NCI-H2227 treated with DMSO at 0.1 percent for 48 hours (cell line): ENCODE data around the gene MRPL21.

Experiments
- DNase-seq: peaks from one replicate; lab custom pipeline; 2025; lab: John Stamatoyannopoulos, UW

The MRPL21 gene

DNA sequence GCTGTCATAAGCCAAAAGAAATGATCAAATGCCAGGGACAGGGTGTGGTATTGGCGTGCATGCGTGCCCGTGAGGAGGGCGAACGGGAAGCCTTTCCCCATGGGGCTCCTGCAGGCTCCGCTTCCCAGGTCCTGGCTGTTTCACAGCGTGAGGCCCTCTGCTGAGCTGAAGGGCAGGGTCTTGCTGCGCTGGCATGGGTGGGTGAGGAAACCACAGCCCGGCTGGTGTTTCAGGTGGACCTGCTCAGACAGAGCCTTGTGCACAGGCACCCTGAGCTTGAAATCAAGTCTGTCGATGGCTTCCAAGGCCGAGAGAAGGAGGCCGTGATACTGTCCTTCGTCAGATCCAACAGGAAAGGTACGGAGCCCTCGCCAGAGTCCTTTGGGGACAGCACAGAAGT, 31.4 kb upstream of the MRPL21 start:
- no peak for DNase-seq

DNA sequence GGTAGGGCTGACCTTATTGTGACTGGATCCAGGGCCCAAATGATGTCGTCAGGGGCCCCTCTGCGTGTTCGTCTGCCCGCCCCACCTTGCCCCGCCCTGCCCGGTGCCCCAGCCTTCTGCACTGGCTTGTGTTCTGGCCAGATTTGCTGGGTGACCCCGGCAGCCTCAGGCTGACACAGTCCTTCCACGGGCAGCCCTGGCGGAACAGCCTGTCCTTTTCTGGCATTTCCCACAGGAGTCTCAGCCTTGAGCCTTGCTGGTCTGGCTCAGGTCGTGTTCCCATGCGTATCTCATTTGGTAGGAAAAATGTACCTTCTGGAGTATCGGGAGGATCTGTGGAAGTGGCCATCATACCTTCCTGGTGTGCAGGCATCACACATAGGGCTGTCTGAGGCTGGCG, 31.0 kb upstream of the MRPL21 start:
- no peak for DNase-seq

DNA sequence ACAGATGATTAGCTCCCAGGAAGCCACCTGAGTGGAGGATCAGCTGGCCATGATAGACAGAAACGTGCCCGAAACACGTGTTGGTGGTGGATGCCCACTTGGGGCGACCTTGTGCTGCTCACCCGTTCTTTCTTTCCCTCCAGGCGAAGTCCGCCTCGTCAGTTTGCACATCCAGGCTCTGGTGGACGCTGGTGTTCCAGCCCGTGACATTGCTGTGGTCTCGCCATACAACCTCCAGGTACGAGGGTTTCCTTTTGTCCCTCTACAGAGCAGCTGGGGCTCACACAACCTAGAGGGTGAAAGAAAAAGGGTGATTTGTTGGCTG, 30.7 kb upstream of the MRPL21 start:
- no peak for DNase-seq

DNA sequence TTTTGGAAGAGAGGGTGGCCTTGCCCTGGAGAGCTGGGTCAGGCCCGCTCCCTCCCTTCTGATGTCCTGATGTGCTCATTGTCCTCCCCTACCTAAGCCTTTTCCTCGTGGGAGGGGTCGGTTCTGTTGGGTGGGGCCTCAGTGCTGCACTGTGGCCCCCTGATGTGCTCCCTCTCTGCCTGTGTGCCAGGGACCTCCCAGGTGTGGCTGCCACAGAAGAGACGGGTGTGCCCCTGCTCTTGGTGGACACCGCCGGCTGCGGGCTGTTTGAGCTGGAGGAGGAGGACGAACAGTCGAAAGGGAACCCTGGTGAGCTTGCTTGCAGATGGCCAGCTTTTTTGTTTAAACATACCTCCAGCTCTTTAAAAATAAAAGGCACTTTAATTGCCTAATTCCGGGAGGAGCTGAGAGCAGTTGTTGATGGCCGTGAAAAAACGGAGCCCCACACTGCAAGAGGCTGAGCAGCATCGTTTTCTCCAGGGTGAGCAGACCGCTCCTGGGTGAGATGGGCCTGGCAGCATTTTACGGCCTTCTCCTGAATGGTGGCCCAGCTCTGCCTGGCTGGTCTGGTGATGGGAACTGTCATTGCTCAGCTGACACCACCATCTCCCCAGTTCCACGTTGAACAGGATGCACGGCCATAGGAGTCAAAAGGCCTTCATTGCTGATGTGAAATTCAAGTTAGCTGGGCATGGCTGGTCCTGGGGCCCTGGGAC, 30.1 kb upstream of the MRPL21 start:
- no peak for DNase-seq

DNA sequence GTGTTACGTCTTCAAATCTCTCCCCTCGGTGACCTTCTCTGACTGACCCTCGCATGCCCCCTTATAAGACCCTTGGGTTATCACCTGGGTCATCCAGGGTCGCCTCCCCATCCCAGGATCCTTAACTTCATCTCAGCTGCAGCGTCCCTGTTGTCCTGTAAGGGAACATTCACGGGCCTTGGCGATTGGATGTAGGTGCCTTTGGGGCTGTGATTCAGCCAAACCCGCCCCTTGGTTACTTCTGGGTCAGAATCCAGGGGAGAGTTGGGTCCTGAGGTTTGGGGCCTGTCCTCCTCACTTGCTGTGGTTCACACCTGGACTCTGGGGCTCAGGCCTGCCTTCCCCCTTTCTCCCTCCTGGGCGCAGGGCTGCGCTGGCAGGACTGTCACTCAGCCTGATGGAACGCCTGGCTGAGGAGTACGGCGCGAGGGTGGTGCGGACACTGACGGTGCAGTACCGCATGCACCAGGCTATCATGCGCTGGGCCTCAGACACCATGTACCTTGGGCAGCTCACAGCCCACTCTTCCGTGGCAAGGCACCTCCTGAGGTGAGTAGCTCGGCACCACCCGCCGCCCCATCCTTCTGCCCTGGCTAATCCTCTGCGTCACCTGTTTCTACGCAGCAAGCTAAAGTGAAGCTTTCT, 29.4 kb upstream of the MRPL21 start:
- DNase-seq, result no peak

DNA sequence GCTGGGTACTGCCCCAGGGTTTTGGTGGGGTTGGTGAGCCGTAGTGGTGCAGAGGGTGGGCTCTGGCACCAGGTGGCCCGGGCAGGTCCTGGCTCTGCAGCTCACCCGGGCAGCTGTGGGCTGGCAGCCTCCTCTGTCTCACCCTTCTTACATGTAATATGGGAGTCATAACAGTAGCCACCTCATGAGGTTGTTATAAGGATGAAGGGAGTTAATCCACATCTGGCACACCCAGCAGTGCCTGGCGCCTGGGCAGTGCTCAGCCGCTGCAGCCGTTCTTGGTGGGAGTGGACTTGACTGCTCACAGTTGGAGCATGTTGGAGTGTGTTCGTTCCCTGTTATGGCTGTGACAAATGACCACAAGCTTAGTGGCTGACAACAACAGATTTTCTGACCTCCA, 28.7 kb upstream of the MRPL21 start:
- DNase-seq, result no peak

DNA sequence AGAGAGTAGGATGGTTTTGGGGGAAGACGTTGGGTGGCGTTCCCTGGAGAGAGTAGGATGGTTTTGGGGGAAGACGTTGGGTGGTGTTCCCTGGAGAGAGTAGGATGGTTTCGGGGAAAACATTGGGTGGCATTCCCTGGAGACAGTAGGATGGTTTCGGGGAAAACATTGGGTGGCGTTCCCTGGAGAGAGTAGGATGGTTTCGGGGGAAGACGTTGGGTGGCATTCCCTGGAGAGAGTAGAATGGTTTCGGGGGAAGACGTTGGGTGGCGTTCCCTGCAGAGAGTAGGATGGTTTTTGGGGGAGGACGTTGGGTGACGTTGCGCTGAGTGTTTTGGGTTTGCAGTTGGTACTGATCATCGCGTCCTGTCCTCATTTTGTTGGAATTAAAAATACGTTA, 28.3 kb upstream of the MRPL21 start:
- DNase-seq, result no peak

DNA sequence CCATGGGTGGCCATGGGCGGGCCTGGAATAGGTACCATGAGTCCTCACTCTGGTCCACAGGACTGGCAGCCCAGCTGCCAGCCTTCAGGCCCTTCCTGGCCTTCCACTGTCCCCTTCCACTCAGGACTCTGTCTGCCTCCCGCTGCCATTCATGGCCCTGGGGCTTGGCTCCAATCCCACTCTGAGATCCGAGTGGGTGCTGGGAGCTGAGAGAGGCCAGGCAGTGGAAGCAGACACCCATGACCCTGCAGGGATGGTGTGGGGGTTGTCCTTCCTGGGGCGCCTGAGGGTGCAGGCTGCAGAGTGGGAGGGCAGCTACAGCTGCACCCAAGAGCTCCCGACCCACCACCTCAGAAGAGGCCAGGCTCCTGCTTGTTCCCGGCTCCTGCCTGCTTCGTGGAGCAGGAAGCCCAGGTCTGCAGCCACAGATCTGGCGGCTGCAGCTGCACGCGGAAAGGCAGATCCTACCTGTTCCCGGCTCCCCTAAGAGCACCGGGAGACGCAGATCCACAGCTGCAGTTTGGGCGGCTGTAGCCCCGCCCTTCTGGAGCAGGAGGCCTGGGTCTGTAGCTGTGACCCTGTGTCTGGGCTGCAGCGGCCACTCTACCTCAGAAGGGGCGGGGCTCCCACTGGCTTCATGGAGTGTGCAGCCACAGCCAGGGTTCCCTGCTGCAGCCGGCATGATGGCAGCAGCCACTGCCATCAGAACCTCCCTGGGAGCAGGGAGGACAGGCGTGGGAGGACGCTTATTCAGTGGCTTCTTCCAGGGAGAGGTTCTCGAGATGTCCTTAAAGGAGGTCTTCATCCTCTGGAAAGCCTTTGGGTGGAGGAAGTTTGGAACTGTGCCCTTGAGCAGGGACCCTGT, 27.6 kb upstream of the MRPL21 start:
- DNase-seq, result no peak

DNA sequence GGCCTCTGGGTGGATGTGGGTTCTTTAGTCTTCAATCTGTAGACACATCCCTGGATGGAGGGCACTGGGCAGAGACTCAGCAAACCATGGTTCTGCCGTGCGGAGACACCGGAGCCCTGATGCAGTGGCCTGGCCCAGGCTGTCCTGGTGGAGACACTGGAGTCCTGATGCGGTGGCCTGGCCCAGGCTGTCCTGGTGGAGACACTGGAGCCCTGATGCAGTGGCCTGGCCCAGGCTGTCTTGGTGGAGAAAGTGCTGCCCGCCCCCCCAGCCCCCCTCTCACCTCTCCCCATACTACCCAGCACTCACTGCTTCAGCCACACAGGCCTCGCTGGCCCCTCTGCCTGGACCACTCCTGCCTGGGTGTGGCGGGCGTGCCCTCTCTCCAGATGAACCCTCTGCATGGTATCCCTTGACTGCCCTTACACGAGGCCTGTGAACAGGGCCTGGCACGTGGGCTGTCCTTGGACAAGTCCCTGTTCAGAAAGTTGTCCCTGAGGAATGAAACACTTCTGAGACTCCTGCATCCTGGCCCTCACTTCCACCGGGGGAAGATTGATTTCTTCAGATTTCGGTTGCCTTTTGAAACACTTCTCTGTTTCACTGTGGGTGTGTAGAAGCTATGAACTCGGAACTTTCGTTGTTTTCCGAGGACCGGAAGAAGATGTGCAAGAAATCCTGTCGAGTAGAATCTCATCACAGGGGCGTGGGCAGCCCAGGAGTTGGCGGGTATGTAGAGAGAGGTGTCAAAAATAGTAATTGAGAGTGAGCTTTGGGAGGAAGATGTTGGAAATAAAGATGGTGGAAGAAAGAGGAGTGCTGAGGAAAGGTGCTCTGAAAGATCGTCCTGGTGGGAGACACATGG, 26.3 kb upstream of the MRPL21 start:
- DNase-seq, result no peak

DNA sequence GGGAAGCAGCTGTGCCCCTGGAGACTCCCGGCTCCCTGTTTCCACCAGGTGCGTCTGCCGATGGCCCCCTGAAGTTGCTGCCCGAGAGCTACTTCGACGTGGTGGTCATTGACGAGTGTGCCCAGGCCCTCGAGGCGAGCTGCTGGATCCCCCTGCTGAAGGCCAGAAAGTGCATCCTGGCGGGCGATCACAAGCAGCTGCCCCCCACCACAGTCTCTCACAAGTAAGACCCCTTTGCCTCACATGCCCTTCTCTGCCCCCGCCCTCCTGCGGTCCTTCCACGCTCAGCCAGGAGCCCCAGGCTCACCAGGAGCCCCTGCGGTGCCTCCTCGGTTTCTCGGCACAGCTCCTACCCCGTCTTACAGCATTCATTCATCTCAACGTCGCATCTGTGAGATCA, 25.5 kb upstream of the MRPL21 start:
- no peak for DNase-seq

DNA sequence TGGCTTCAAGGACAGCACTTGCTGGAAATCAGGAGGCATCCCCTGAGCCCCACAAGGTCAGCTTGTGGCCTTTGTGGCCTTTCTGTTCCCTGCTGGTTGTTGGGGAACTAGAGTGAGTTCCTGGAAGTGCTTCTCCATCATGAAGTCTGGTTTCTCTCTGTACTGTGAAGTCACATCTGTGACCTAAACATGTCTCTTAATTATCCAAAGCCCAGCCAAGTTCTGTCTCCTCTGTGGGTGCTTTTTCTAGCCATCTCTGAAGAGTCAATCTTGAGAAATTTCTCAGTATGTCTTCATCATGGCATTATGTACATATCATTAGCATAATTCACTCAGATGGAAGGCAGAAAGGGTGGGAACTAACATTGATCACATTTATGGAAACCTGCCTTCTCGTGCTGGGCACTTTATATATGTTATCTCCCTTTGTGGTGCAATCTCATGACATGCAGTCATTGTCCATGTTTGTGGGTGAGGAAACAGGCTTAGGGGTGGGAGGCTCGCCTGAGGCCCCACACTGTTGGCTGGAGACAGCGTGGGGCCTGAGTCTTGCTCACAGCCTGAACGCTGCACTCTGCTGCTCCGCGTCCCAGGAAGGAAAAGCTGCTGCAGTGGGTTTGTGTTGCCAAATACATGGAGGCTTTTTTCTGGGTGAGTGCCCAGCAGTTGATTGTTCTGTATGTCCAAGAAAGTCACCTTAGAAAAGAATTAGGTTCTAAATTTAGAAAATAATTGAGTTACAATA, 24.7 kb upstream of the MRPL21 start:
- DNase-seq, result no peak

DNA sequence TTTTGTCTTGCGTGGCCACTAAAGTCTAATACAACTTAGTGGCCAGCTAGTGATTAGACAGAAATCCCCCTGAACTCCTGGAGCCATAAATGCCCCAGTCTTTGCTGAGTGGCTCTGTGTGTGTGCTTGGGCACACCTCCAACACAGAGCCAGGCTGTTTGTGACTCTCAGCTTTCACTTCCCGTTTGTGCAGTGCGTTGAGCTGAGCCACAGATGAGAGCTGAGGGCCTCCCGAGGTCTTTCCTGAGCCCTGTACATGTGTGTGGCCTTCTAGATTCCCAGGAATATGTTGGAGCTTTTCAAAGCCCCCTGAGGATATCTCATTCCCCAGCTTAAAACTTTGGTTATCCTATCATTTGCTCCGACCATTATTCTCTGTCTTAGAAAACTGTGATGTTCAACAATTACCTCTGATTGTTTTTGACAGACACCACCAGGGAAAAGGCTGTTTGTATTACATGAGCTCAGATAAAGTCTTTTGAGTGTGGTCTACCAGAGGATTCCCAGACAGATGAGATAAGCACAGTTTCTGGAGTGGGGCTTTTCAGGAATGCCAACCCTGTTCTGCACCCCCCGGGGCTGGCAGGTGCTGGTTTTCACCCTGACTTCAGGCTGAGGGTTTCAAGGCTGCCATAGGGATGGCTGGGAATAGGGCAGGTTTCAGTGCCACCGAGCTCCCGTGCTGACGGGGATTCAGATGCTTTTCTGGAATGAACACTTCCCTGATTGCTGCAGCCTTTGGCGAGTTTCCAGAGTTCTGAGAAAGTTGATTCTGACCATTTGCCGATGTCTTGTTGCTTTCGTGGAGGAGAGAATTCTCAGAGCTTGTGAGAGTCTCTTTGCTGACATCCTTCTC, 23.9 kb upstream of the MRPL21 start:
- DNase-seq, result no peak

DNA sequence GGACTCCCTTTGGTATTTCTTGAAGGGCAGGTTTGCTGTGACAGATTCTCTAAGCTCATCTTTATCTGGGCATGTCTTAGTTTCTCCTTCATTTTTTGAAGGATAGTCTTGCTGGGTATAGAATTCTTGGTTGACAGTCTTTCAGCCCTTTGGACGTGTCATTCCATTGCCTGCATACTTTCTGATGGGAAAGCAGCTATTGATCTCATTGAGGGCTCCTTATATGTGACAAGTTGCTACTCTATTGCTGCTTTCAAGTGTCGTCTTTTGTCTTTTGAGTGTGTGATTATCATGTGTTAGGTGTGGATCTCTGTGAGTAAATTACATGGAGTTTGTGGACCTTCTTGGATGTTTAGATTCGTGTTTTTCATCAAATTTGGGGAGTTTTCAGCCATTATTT, 22.0 kb upstream of the MRPL21 start:
- DNase-seq, result no peak

DNA sequence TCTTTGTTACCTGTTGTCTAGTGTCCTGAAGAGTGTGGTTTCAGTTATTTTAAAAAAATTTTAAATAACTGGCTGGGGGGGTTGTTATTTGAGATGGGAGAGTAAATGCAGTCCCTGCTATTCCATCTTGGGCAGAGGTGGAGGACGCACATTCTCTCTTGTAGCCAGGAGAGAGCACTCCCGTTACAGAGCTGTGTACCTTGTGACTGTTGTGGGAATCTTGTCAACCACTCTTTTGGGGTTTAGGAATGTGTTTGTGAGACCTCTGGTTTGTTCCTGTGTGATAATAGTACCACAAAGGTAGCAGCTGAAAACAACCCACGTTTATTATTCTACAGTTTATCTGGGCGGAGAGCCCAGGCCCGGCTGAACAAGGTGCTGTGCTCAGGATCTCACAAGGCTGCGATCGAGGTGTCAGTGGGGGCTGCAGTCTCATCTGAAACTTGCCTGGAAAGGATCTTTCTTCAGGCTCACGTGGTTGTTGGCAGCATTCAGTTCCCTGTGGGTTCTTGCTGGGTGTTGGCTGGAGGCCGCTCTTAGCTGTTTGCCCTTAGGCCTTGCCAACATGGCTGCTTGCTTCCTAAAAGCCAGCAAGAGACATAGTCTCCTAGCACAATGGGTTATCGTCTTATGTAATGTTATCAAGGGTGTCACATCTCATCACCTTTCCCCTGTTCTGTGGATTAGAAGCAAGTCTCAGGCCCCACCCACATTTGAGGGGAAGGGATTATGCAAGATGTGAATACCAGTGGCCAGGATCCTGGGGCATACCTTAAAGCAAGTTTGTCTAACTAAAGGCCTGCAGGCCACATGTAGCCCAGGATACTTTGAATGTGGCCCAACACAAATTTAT, 20.7 kb upstream of the MRPL21 start:
- DNase-seq, result no peak

DNA sequence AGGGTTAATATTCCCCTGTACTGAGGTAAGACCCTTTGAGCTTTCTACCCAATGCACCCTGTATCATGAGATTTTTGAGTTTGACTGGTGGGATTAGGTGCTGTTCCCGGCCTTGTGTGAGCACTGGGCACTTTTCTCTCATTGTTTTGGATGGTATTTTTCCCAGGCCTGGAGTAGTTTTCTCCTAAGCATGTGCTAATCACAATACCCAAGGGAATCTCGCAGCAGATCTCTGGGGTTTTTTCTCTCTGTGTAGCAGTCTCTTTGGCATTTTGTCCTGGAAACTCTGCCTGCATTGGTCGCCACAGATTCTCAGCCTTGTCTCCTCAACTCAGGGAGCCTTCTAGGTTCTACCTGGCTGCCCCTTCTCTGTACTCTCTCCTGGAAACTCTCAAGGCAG, 20.0 kb upstream of the MRPL21 start:
- DNase-seq, result no peak

DNA sequence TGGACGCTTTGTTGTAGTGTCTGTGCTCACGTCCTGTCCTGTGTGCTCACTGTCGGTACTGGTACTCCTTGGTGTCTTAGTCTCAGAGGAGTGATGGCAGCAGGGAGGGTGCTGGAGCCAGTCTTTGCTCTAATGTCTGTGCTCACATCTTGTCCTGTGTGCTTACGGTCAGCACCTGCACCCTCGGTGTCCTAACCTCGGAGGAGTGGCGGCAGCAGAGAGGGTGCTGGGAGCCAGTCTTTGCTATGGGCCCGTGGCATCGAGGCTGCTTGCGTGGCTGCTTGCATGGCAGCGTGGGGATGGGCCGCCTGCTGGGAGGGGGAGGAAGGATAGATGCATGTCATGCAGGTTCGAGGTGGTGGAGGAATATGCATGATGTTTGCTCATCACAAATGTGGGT, 12.8 kb upstream of the MRPL21 start:
- no peak for DNase-seq

DNA sequence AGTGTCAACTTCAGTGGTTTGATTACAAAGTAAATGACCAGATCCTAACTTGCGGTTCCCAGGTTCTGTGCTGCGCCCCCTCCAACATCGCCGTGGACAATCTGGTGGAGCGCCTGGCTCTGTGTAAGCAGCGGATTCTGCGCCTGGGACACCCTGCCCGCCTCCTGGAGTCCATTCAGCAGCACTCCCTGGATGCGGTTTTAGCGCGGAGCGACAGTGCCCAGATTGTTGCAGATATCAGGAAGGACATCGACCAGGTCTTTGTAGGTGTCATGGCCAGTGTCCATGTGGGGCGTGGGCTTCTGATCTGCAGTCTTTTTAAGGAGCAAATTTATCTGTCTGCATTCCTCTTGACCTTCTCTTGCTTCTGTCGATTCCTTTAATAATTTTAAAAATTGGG, 11.1 kb upstream of the MRPL21 start:
- DNase-seq, result no peak

DNA sequence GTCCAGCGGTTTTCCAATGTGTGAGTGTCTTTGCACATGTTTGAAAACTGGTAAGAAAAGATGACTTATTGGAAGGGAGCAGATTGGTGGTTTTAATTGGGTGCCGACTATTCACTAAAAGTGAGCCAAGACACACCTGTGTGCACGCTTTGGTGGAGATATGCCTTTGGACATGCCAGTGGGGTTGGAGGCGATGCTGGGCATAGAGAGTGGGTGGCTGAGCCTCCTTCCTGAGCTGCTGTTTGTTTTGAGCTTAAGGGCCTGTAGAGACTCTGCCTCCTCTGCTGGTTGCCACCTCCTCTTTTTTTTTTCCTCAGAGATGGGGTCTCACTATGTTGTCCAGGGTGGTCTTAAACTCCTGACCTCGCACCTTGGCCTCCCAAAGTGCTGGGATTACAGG, 9.6 kb upstream of the MRPL21 start:
- no peak for DNase-seq

DNA sequence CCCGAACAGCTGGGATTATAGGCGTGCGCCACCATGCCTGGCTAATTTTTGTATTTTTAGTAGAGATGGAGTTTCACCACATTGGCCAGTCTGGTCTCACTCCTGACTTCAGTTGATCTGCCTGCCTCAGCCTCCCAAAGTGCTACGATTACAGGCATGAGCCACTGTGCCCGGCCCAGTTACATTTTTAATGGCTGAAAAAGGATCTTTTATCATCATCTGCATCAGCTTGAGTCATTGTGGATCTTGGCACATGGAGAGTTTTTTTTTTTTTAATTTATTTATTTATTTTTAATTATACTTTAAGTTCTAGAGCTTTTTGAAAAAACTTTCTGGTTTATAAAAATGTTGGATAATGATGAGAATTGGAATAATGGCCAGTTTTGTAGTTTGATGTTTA, 8.6 kb upstream of the MRPL21 start:
- no peak for DNase-seq

DNA sequence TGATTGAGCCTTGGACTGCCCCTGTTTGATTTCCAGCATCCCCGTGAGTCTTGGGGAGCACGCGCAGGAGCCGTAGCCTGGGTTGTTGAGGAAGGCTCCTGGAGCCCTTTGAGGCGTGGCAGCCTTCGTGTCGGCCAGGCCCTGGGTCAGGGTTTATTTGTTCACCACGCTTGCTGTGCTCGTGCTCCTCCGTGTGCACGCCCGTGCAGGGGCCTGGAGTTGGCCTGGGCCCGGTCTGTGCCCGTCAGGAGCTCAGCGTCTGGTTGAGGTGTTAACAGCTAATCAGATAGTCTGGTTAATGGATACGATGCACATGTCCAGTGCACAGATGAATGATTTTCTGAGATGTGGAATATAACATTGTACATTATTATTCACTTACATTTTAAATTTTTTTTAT, 8.1 kb upstream of the MRPL21 start:
- DNase-seq, result no peak
